DOHH2 (cell line): ENCODE measurements around the gene PDE6B.

Experiments used
- CTCF ChIP-seq: fragments of 200-600 bp; sonication (generic); IDR thresholded peaks from one replicate; pipeline ENCODE4 v1.5.1; 2014; ENCODE audit warnings: antibody characterized with exemption, mild to moderate bottlenecking, low read depth, low read length; ENCODE audit not compliant: poor library complexity, severe bottlenecking
- EZH2phosphoT487 ChIP-seq: fragments of 200-600 bp; sonication (generic); IDR thresholded peaks from 2 replicates; pipeline ENCODE4 v1.6.1; 2017; ENCODE audit warnings: borderline replicate concordance, mild to moderate bottlenecking, antibody characterized with exemption, low read length, moderate library complexity, mixed read lengths

- no peak for TF ChIP-seq EZH2phosphoT487
- TF ChIP-seq CTCF = no peak
Measured at GRCh38 chr4:653080-653821, 27.9 kb downstream of the PDE6B start.
